ENCODE results near the gene PDILT.

DNA sequence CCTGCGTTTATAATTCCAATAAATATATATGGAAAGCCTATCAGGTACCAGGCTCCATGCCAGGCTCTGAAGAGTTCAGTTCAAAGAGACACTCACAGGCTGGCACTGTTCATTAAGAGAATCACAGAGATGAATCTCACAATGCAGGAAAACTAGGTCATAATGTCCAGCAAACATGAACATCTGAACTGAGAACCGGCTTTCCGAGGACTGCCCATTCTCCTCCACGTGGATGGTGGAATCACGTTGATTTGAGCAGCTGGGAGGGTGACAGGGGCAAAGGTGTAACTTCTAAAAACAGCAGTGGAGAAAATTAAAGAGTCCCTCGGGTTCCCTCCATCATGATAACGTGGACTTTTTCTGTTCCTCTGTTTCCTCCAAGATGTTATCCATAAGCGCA lies 87.4 kb downstream of the PDILT start:
- TF ChIP-seq, protein P1, sequence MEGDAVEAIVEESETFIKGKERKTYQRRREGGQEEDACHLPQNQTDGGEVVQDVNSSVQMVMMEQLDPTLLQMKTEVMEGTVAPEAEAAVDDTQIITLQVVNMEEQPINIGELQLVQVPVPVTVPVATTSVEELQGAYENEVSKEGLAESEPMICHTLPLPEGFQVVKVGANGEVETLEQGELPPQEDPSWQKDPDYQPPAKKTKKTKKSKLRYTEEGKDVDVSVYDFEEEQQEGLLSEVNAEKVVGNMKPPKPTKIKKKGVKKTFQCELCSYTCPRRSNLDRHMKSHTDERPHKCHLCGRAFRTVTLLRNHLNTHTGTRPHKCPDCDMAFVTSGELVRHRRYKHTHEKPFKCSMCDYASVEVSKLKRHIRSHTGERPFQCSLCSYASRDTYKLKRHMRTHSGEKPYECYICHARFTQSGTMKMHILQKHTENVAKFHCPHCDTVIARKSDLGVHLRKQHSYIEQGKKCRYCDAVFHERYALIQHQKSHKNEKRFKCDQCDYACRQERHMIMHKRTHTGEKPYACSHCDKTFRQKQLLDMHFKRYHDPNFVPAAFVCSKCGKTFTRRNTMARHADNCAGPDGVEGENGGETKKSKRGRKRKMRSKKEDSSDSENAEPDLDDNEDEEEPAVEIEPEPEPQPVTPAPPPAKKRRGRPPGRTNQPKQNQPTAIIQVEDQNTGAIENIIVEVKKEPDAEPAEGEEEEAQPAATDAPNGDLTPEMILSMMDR (IDR thresholded peaks at IDR 0.05) = no peak
- no peak for TF ChIP-seq POLR2AphosphoS5 (IDR thresholded peaks at IDR 0.05)
- TF ChIP-seq POLR2A (IDR thresholded peaks at IDR 0.05; ENCODE audit: low read depth) = no peak

All from esophagus muscularis mucosa (tissue), 3 donors.